ENCODE results near the gene IQGAP2. TPM values are rescaled to one million over a fixed set of nuclear protein-coding genes. Genes with fewer than 3 reads are reported as not detected.

Gene IQGAP2
- total RNA-seq, 1 donor from 2014 or later: 8.8 TPM

- TF ChIP-seq CTCF (IDR thresholded peaks at IDR 0.05): no peak
- DNase-seq: no peak
- Mint-ChIP-seq H3K4me3 (no peak overlapping the region), H3K9me3 (peaks cover 2% of the 10 kb centered on the region), H3K27ac (no peak overlapping the region), H3K27me3 (no peaks in the 10 kb centered on the region), H3K36me3 (ENCODE audit: low read depth) (no peaks in the 10 kb centered on the region), H3K4me1 (peaks cover 9% of the 10 kb centered on the region)
- POLR2A ChIA-PET: no interaction called here
- intact Hi-C loops (cut with micrococcal nuclease): no loop called here
- CTCF ChIA-PET: interaction anchor here (1.1 kb wide), 1 partner anchor 112 kb away, joined by 3 read pairs; no protein-coding TSS in a partner anchor
- no peak for ATAC-seq (ENCODE audit: low read depth)
Observed at GRCh38 chr5:76469656-76470290, 66.7 kb downstream of the IQGAP2 start.

- Mint-ChIP-seq H3K9me3 (peaks cover 2% of the 10 kb centered on the region), H3K36me3 (ENCODE audit: low read depth) (no peaks in the 10 kb centered on the region), H3K27ac (no peak overlapping the region), H3K27me3 (no peaks in the 10 kb centered on the region), H3K4me1 (peaks cover 9% of the 10 kb centered on the region), H3K4me3 (no peak overlapping the region)
- DNase-seq (no peak), ATAC-seq (ENCODE audit: low read depth) (no peak)
- intact Hi-C loops (cut with micrococcal nuclease): no loop called here
- CTCF ChIA-PET: no interaction called here
- POLR2A ChIA-PET: no interaction called here
- TF ChIP-seq CTCF (IDR thresholded peaks at IDR 0.05): no peak
Observed at GRCh38 chr5:76470976-76471375, 67.9 kb downstream of the IQGAP2 start.

GRCh38 chr5:76471406-76471805 lies 68.3 kb downstream of the IQGAP2 start:
- Mint-ChIP-seq H3K27me3 (no peaks in the 10 kb centered on the region), H3K9me3 (peaks cover 2% of the 10 kb centered on the region), H3K4me3 (no peak overlapping the region), H3K27ac (no peak overlapping the region), H3K4me1 (peaks cover 9% of the 10 kb centered on the region), H3K36me3 (ENCODE audit: low read depth) (no peaks in the 10 kb centered on the region)
- ATAC-seq (ENCODE audit: low read depth): no peak
- CTCF ChIA-PET: no interaction called here
- POLR2A ChIA-PET: no interaction called here
- TF ChIP-seq CTCF (IDR thresholded peaks at IDR 0.05): no peak
- intact Hi-C loops (cut with micrococcal nuclease): no loop called here
- no peak for DNase-seq

- H3K9me3 Mint-ChIP-seq: peaks cover 2% of the 10 kb centered on the region
- no peak overlapping the region for H3K27ac Mint-ChIP-seq
- intact Hi-C loops (cut with micrococcal nuclease): no loop called here
- ATAC-seq (ENCODE audit: low read depth) (no peak), DNase-seq (no peak)
- no peaks in the 10 kb centered on the region for H3K36me3 Mint-ChIP-seq (ENCODE audit: low read depth)
- no peaks in the 10 kb centered on the region for H3K27me3 Mint-ChIP-seq
- no peak overlapping the region for H3K4me3 Mint-ChIP-seq
- TF ChIP-seq CTCF (IDR thresholded peaks at IDR 0.05): no peak
- peaks cover 9% of the 10 kb centered on the region for H3K4me1 Mint-ChIP-seq
- ChIA-PET POLR2A (no interaction called here), CTCF (no interaction called here)
Observed at GRCh38 chr5:76471987-76472334, 68.9 kb downstream of the IQGAP2 start.

GRCh38 chr5:76472335-76473008 lies 69.4 kb downstream of the IQGAP2 start:
- Mint-ChIP-seq H3K4me3 (no peak overlapping the region), H3K4me1 (peaks cover 9% of the 10 kb centered on the region), H3K36me3 (ENCODE audit: low read depth) (no peaks in the 10 kb centered on the region), H3K9me3 (peaks cover 2% of the 10 kb centered on the region), H3K27me3 (no peaks in the 10 kb centered on the region), H3K27ac (no peak overlapping the region)
- no peak for DNase-seq
- POLR2A ChIA-PET: no interaction called here
- no peak for ATAC-seq (ENCODE audit: low read depth)
- CTCF ChIA-PET: no interaction called here
- intact Hi-C loops (cut with micrococcal nuclease): no loop called here
- no peak for TF ChIP-seq CTCF (IDR thresholded peaks at IDR 0.05)

All from activated B cell treated with CpG ODN at 0.5 μM for 24 hours (primary cell).